ENCODE data around the gene EWSR1. TPM values are rescaled to one million over a fixed set of nuclear protein-coding genes. Genes with fewer than 3 reads are reported as not detected.
"Not testable (repeated sequence)": the region's sequence is repeated elsewhere in the genome, so short reads cannot be mapped to it uniquely, and the experiment has no call there.

The EWSR1 gene
- total RNA-seq, 1 donor from 2014 or later: 284 TPM

GRCh38 chr22:29339381-29340235 is 71.5 kb downstream of the EWSR1 start:
- DNase-seq (ENCODE audit: low spot score): no peak

GRCh38 chr22:29340566-29340965 is 72.5 kb downstream of the EWSR1 start:
- DNase-seq (ENCODE audit: low spot score): no peak

GRCh38 chr22:29341056-29341848 is 73.2 kb downstream of the EWSR1 start:
- no peak for DNase-seq (ENCODE audit: low spot score)

DNA sequence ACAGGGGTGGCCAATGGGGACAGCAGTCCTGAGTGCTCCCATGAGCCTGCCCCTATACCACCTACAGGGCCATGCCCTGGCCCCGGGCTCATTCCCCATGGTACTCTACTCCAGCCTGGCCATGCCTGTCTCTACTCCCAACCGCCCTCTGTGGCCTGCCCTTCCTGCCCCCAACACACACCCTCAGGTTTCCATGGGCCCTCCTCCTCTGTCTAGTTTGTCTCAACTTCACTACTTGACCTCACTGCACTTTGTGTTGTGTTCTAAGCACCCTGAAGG is 73.7 kb downstream of the EWSR1 start:
- DNase-seq (ENCODE audit: low spot score): no peak

- no peak for DNase-seq (ENCODE audit: low spot score)
Observed at GRCh38 chr22:29342177-29342576, 74.1 kb downstream of the EWSR1 start.

GRCh38 chr22:29342577-29343312 is 74.7 kb downstream of the EWSR1 start:
- peak; percentile 67 for DNase-seq (ENCODE audit: low spot score)

- peak; percentile 73 for DNase-seq (ENCODE audit: low spot score)
Observed at GRCh38 chr22:29343313-29343805, 75.3 kb downstream of the EWSR1 start.

- peak; percentile 89 for DNase-seq (ENCODE audit: low spot score)
Observed at GRCh38 chr22:29344137-29344536, 76.1 kb downstream of the EWSR1 start.

DNA sequence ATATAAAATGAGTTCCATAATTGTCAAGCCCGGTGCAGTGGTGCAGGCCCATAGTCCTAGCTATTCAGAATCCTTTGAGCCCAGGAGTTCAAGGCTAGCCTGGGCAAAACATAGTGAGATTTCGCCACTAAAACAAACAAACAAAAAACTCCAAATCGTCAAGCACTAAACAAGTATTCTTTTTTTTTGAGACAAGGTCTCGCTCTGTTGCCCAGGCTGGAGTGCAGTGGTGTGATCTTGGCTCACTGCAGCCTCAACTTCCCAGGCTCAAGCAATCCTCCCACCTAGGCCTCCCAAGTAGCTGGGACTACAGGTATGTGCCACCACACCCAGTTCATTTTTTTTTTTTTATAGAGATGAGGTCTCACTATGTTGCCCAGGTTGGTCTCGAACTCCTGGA is 76.8 kb downstream of the EWSR1 start:
- DNase-seq (ENCODE audit: low spot score): not testable (repeated sequence)

DNA sequence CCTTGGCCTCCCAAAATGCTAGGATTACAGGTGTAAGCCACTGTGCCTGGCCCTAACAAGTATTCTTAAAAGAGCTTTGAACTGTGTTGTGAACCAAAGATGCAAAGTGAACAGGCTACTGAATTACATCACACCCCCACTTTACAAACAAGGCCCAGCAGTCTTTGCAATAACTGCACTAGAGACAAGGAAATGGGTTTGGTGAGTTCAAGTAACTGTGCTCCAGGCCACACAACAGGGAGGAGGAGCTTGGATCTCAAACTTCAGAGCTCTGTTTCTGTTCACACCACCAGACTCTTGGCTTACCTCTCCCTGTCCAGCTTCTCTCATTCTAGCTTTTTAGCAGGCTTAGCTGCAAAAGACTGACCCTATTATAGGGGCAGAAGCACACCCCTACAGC is 77.9 kb downstream of the EWSR1 start:
- no peak for DNase-seq (ENCODE audit: low spot score)

DNA sequence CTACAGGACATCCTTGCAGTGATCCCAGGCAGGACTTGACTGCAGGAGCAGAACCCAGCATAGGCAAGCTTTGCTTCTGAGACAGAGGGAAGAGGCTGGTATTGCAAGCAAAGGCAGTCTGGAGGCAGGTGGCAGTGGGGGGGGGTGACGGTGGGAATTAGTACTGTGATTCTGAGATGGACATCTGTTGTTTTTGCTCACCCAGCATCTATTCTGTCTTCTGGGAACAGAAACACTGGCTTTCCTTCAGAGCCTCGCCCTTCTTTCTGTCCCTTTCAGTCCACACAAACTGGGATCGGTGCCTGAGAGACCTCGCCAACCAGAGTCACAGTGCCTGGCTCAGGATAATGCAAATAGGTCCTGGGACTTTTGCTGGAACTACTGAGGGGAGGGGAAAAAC is 78.6 kb downstream of the EWSR1 start:
- DNase-seq (ENCODE audit: low spot score): no peak

DNA sequence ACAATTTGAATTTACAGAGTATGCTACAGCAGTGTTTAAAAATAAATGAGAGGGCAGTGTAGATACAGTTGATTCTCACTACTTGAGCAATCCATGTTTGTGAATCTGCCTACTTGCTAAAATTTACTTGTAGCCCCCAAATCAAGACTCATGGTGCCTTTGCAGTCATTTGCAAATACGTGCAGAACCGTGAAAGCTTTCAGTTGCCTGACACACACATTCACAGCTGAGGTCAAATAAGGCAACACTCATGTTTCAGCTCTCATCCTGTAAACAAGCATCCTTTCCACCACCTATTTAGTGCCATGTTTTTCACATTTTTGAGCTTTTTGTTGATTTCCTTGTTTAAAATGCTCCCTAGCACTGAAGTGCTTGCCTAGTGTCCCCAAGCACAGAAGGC is 80.0 kb downstream of the EWSR1 start:
- no peak for DNase-seq (ENCODE audit: low spot score)

DNA sequence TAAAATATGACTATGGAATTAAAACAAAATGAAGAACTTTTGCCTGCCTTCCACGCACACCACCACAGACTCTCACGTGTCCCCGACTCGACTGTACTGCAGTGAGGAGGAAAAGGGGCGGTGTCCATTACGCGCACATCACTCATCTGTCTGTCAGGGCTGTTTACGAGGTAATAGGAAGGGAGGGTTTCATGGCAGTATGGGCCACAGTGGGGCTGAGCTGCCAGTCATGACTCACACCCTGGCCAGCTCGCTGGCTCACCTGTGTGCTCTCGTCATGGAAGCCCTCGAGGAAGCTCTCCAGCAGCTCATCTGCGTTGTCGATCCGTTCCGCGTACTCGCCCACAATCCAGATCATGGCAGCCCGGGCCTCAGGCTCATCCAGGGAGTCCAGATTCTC is 80.9 kb downstream of the EWSR1 start:
- no peak for DNase-seq (ENCODE audit: low spot score)

Other genes starting within 250 kb of the EWSR1 start
- not detected for gene C22orf31, start 206.4 kb upstream of the EWSR1 start, total RNA-seq
- gene KREMEN1, start 195.2 kb upstream of the EWSR1 start, total RNA-seq: 16.5 TPM
- 2.4 TPM for gene EMID1, start 62.4 kb upstream of the EWSR1 start, total RNA-seq
- gene RHBDD3, start 287 bp upstream of the EWSR1 start, total RNA-seq: 24.4 TPM
- 15.6 TPM for gene GAS2L1, start 38.4 kb downstream of the EWSR1 start, total RNA-seq
- gene RASL10A, start 47.4 kb downstream of the EWSR1 start, total RNA-seq: 5.3 TPM
- 173 TPM for gene AP1B1, start 120.3 kb downstream of the EWSR1 start, total RNA-seq
- not detected for gene RFPL1, start 170.3 kb downstream of the EWSR1 start, total RNA-seq
- 0.86 TPM for gene NEFH, start 211.9 kb downstream of the EWSR1 start, total RNA-seq